ENCODE data around the gene DLG3.

DNA sequence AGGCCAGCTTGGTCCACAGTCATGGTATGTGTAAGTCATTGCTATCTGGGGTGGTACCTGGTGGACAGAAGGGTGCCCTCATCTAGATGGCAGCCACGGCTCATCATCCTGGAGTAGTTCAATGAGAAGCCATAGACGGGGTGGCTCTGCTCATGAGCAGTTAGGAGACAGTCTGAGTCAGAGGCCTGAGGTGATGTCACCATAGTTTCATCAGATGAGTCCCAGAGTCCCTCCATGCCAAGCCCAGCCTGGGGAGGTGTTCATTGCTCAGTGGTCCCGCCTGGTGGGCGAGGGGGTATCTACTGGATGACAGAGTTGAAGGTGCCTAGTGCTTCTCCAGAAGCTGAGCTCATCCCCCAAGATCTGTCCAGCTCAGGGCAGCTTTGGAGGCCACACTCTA lies 49.8 kb downstream of the DLG3 start:
- no peak for TF ChIP-seq POLR2A (IDR thresholded peaks at IDR 0.05)
- TF ChIP-seq EP300 (IDR thresholded peaks at IDR 0.05), result no peak

Measured in ovary (tissue), 1 donor.